Common myeloid progenitor, CD34-positive (primary cell): ENCODE results near the gene WIPF3.

Source experiments
- CTCF ChIA-PET: fragments of 350-600 bp; sonication (Branson Sonifier 250); formaldehyde crosslinking; loops from one replicate; lab custom pipeline; 2021; ENCODE audit warnings: antibody characterized with exemption; lab: Charles Lee
- POLR2A ChIA-PET: fragments of 350-600 bp; sonication (Branson Sonifier 250); formaldehyde crosslinking; loops from one replicate; lab custom pipeline; 2021; ENCODE audit warnings: antibody characterized with exemption; lab: Charles Lee
- DNase-seq, 3 donors: peaks; one replicate each; pipeline versions ENCODE4 v3.0.0 to v3.0.0-alpha.2; 2013
- H3K27ac ChIP-seq, 2 experiments: 1 replicate in 1 of 2; 2 replicates in 1 of 2; pipeline ENCODE4 v1.7.0; 2013; ENCODE audit warnings: inconsistent platforms in 2 of 2, low read length in 2 of 2, mild to moderate bottlenecking in 2 of 2, low read depth in 1 of 2, moderate library complexity in 1 of 2; ENCODE audit not compliant: severe bottlenecking in 2 of 2, insufficient read depth in 1 of 2, poor library complexity in 1 of 2
- H3K27me3 ChIP-seq, 5 experiments: replicated peaks in 2 of 5; 1 replicate in 3 of 5; 2 replicates in 2 of 5; pipeline versions ENCODE4 v1.6.1 to v1.7.0; 2013; ENCODE audit warnings: low read length in 4 of 5, mild to moderate bottlenecking in 2 of 5, moderate library complexity in 2 of 5, inconsistent platforms in 1 of 5; ENCODE audit not compliant: insufficient read depth in 5 of 5, control insufficient read depth in 4 of 5
- H3K36me3 ChIP-seq, 4 experiments: 1 replicate in 2 of 4; 2 replicates in 2 of 4; pipeline versions ENCODE4 v1.6.1 to v1.7.0; 2013; ENCODE audit warnings: low read length in 3 of 4, control low read depth in 1 of 4, mild to moderate bottlenecking in 1 of 4; ENCODE audit not compliant: control insufficient read depth in 4 of 4, insufficient read depth in 4 of 4
- H3K4me1 ChIP-seq, 4 experiments: 1 replicate in 3 of 4; 2 replicates in 1 of 4; pipeline versions ENCODE4 v1.6.1 to v1.7.1; 2013; ENCODE audit warnings: low read length in 3 of 4, mild to moderate bottlenecking in 3 of 4, control low read depth in 1 of 4, inconsistent platforms in 1 of 4, moderate library complexity in 1 of 4; ENCODE audit not compliant: control insufficient read depth in 4 of 4, insufficient read depth in 4 of 4; ENCODE audit errors: control extremely low read depth in 1 of 4
- H3K4me3 ChIP-seq, 7 experiments: 1 replicate in 4 of 7; 2 replicates in 3 of 7; pipeline versions ENCODE4 v1.5.1 to v1.7.0; 2013; ENCODE audit warnings: mild to moderate bottlenecking in 7 of 7, low read length in 6 of 7, moderate library complexity in 6 of 7, inconsistent platforms in 2 of 7, low read depth in 2 of 7, control low read depth in 1 of 7; ENCODE audit not compliant: insufficient read depth in 4 of 7, control insufficient read depth in 1 of 7; ENCODE audit errors: extremely low read depth in 1 of 7
- H3K9me3 ChIP-seq, 5 experiments: 1 replicate in 4 of 5; 2 replicates in 1 of 5; pipeline versions ENCODE4 v1.6.1 to v1.7.1; 2013; ENCODE audit warnings: low read length in 4 of 5, mild to moderate bottlenecking in 2 of 5, inconsistent platforms in 1 of 5, low read depth in 1 of 5, moderate library complexity in 1 of 5; ENCODE audit not compliant: control insufficient read depth in 4 of 5, insufficient read depth in 2 of 5; ENCODE audit errors: control extremely low read depth in 1 of 5
- WGBS: methylation state at CpG from one replicate; pipeline ENCODE4 v1.1.5; 2013; ENCODE audit not compliant: insufficient coverage; 5-methylcytosine and 5-hydroxymethylcytosine counted together

The WIPF3 gene

DNA sequence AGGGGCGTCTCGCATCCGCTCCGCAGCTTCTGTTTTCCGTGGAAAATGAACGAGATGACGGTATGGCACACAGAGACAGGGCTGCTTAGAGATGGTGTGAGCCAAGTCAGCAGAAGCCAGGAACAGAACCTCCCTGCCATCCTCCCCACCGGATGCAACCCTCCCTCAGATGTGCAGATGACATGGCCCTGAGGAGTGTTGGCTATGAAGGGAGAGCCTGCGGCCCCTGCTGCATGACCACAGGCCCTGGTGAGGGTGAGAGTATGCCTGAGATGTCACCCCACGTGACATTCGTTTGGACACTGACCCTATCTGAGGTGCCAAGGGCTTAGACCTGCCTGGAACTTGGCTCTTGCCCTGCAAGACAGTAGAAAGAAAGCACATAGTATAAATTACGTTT lies 29.4 kb downstream of the WIPF3 start:
- peaks cover 0 to 7% (median 0%) of the 10 kb centered on the region in 5 experiments for H3K9me3 ChIP-seq
- no peaks in the 10 kb centered on the region for H3K27me3 ChIP-seq
- no peaks in the 10 kb centered on the region for H3K36me3 ChIP-seq
- H3K27ac ChIP-seq = no peak overlapping the region
- DNase-seq = no peak
- H3K4me3 ChIP-seq = no peak overlapping the region
- CTCF ChIA-PET = no interaction called here
- no peaks in the 10 kb centered on the region for H3K4me1 ChIP-seq
- WGBS = 100% methylated on average over 2 of the region's 12 CpGs
- POLR2A ChIA-PET = no interaction called here

DNA sequence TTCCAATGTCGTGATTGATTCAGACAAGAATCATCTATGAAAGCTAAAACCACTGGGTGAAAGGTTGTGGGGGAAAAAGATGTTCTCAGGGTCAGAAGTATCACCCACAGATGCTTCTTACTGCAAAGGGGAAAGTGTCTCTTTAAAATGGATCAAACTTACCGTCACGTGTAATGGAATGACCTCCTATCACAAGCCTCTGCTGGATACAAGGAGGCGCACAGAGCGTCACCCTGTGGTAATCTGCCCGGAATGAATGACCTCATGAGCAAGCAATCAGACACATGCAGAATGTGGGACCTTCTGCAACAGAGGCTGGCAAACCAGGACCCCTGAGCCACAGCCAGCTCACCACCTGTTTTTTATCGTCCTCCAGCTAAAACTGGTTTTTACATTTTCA lies 33.0 kb downstream of the WIPF3 start:
- no peak for DNase-seq
- WGBS = 98% methylated on average over 5 of the region's 7 CpGs
- no peaks in the 10 kb centered on the region for H3K36me3 ChIP-seq
- no peak overlapping the region for H3K27ac ChIP-seq
- ChIA-PET CTCF (no interaction called here), POLR2A (no interaction called here)
- H3K9me3 ChIP-seq = no peaks in the 10 kb centered on the region
- H3K4me3 ChIP-seq = no peak overlapping the region
- peaks cover 0 to 3% (median 0%) of the 10 kb centered on the region in 4 experiments for H3K4me1 ChIP-seq
- H3K27me3 ChIP-seq = no peaks in the 10 kb centered on the region

DNA sequence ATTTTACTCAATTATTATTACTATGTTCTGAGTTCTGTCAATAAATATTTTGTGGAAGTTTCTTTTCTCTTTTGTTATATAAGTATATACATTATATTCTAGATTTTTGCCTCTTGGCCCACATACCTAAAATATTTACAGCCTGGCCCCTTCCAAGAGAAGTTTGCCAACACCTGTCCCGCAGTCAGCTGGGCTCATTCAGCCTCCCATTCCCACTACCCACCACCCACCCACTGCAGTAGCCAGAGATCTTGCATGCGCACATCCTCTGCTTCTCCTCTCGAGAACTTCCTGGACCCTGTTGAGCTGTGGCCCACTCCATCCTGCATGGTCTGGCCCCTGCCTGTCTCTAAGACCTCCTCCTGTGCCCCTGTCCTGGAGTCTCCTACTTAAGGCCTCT lies 33.6 kb downstream of the WIPF3 start:
- Histone ChIP-seq H3K9me3 (no peaks in the 10 kb centered on the region), H3K4me1 (peaks cover 0 to 3% (median 0%) of the 10 kb centered on the region in 4 experiments), H3K27me3 (no peaks in the 10 kb centered on the region), H3K36me3 (no peaks in the 10 kb centered on the region), H3K4me3 (no peak overlapping the region), H3K27ac (no peak overlapping the region)
- 96% methylated on average over 2 of the region's 3 CpGs for WGBS
- CTCF ChIA-PET = no interaction called here
- POLR2A ChIA-PET = no interaction called here
- DNase-seq = no peak

- Histone ChIP-seq H3K36me3 (no peaks in the 10 kb centered on the region), H3K4me1 (peaks cover 0 to 3% (median 0%) of the 10 kb centered on the region in 4 experiments), H3K27ac (no peak overlapping the region), H3K4me3 (no peak overlapping the region), H3K27me3 (no peaks in the 10 kb centered on the region), H3K9me3 (no peaks in the 10 kb centered on the region)
- DNase-seq = no peak
- WGBS = 97% methylated on average over 6 of the region's 6 CpGs
- POLR2A ChIA-PET = no interaction called here
- CTCF ChIA-PET = no interaction called here
Measured at GRCh38 chr7:29840701-29841100, 34.4 kb downstream of the WIPF3 start.

GRCh38 chr7:29841926-29842701 lies 35.8 kb downstream of the WIPF3 start:
- CTCF ChIA-PET = interaction anchor here (0.6 kb wide), 1 partner anchor 858 kb away, joined by 3 read pairs; no protein-coding TSS in a partner anchor
- Histone ChIP-seq H3K9me3 (no peaks in the 10 kb centered on the region), H3K36me3 (no peaks in the 10 kb centered on the region), H3K4me3 (no peak overlapping the region), H3K27ac (no peak overlapping the region), H3K27me3 (no peaks in the 10 kb centered on the region), H3K4me1 (peaks cover 0 to 3% (median 0%) of the 10 kb centered on the region in 4 experiments)
- WGBS = 83% methylated on average over 9 of the region's 11 CpGs
- POLR2A ChIA-PET = no interaction called here
- DNase-seq = no peak

DNA sequence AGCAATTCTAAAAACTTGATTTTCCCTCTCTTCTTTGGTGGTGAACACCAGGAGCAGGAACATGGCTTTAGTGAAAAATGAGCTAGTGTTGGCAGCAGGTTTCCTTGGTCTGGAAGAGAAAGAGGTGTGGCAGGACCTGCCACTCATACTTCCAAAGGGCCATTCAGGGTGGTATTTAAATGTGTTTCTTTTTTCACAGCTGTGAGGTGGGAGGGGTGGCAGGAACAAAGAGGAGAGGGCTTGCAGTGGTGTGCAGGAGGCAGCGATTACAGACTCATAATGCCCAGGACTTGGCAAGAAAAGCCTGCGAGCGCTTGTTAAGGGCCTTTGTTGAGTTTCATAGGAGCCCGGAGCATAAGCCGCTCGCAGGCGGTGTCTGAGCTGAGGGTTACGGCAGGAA lies 36.8 kb downstream of the WIPF3 start:
- CTCF ChIA-PET = no interaction called here
- H3K27me3 ChIP-seq = no peaks in the 10 kb centered on the region
- H3K4me1 ChIP-seq = peaks cover 0 to 3% (median 0%) of the 10 kb centered on the region in 4 experiments
- H3K4me3 ChIP-seq = no peak overlapping the region
- H3K36me3 ChIP-seq = no peaks in the 10 kb centered on the region
- H3K9me3 ChIP-seq = no peaks in the 10 kb centered on the region
- POLR2A ChIA-PET = no interaction called here
- DNase-seq = no peak
- no peak overlapping the region for H3K27ac ChIP-seq
- WGBS = 98% methylated on average over 8 of the region's 8 CpGs

DNA sequence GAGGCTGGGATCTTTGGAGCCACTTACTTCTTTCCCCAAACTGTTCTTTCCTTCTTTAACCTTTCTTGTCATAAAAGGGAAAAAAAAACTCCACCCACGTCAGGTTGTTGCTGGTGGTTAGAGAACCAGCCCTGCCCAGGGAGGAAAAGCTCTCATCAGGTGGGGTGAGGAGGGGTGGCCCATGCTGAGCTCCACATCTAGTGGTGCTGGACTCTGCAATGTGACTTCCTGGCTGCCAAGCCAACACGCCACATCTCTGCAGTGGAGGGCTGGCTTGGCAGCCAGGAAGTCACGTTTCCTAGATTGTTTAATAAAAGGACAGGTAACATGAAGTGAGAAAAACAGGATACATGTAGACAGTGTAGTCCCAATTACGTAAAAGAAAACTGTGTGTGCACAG lies 37.4 kb downstream of the WIPF3 start:
- POLR2A ChIA-PET = no interaction called here
- Histone ChIP-seq H3K27me3 (no peaks in the 10 kb centered on the region), H3K36me3 (no peaks in the 10 kb centered on the region), H3K4me3 (no peak overlapping the region), H3K4me1 (peaks cover 0 to 3% (median 0%) of the 10 kb centered on the region in 4 experiments), H3K27ac (no peak overlapping the region), H3K9me3 (no peaks in the 10 kb centered on the region)
- DNase-seq = no peak
- CTCF ChIA-PET = interaction anchor here (1.2 kb wide), 1 partner anchor 218 kb away, joined by 3 read pairs; no protein-coding TSS in a partner anchor
- WGBS = 48% methylated on average over 3 of the region's 4 CpGs
